Myocyte (in vitro differentiated cells): Measurements from ENCODE around the gene GPR78. TPM values are rescaled to one million over a fixed set of nuclear protein-coding genes. Genes with fewer than 3 reads are reported as not detected.

Source experiments
- DNase-seq: peaks from one replicate; pipeline ENCODE4 v3.0.0-alpha.2; 2012; ENCODE audit warnings: low read depth
- polyA plus RNA-seq: library from polyadenylated mRNA; unstranded; fragments of >200 nt; gene quantifications from one replicate; pipeline ENCODE4 v1.2.1, GENCODE V29; 2012; ENCODE audit warnings: missing spikeins
- total RNA-seq: library from RNA; depleted of rRNA; stranded (reverse); fragments of >200 nt; gene quantifications from 2 replicates; pipeline ENCODE4 v1.2.3, GENCODE V29; 2014

The GPR78 gene, protein sequence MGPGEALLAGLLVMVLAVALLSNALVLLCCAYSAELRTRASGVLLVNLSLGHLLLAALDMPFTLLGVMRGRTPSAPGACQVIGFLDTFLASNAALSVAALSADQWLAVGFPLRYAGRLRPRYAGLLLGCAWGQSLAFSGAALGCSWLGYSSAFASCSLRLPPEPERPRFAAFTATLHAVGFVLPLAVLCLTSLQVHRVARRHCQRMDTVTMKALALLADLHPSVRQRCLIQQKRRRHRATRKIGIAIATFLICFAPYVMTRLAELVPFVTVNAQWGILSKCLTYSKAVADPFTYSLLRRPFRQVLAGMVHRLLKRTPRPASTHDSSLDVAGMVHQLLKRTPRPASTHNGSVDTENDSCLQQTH
- 0.36 and 0.51 TPM in 2 replicates for total RNA-seq
- 0.63 TPM for polyA plus RNA-seq

- DNase-seq, result peak; percentile 56
Measured at GRCh38 chr4:8580321-8581093, at the start of gene GPR78. GPR78 (plus strand) TSS chr4:8580392; CDS start chr4:8580983, 591 bp downstream.

DNA sequence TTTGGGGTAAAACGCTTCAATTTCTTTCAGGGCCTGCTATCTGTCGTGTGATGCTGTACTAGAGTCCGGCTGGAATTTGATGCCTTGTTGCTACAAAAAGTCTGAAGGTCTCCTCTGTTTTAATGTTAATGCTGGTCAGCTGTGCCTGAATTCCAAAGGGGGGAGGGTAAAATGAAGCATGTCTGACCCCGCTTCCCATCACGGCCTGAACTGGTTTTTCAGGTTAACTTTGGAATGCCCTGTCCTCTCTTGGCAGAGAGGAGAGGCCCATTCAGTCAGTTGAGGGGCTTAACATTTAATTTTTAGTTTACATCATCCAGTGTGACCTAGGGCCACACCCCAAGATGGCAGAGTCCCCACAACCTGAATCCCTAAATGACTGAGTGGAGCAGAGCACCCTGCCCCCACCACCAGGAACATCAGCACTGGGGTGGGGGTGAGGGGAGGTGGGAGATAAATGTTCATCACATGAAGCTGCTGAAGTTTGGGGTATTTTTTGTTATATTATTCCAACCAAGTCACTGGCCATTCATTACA lies 47.9 kb upstream of the GPR78 start:
- DNase-seq, result no peak

DNA sequence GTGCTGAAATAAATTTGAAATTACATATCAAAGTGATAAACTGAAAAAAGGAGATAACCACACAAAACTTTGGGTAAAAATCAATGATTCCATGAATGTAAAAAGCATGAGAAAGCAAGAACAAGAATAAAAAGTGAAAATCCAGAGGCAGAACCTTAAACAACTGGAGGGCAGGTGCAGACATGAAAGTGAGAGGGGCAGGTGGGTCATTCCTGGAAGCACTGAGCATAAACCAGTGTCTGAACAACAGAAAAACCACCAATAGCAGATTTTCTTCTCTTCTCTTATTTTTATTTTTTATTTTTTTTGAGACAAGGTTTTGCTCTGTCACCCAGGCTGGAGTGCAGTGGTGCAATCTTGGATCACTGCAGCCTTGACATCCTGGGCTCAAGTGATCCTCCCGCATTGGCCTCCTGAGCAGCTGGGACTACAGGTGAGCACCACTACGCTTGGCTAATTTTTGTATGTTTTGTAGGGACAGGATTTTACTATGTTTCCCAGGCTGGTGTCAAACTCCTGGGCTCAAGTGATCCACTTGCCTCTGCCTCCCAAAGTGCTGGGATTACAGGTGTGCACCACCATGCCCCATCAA lies 46.8 kb upstream of the GPR78 start:
- no peak for DNase-seq

DNA sequence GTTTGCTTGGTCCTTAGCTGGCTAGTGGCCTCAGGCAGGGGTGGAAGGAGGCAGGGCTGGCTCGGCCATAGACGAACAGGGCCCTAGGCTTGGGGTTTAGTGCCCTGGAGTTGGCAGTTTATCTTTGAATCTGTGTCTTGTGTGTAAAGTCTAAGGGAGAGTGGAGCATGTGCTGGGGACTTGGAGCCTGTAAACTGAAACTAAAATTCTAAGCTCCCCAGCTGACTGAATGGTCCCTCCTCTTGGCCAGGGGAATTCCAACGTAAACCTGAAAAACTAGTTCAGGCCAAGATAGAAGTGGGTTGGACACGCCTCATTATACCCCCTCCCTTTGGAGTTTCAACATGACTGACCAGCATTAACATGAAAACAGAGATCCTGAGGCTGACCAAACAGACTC lies 46.1 kb upstream of the GPR78 start:
- peak; percentile 21 for DNase-seq

- no peak for DNase-seq
Measured at GRCh38 chr4:8534611-8535010, 45.6 kb upstream of the GPR78 start.

GRCh38 chr4:8536467-8536866 lies 43.7 kb upstream of the GPR78 start:
- DNase-seq, result no peak

- DNase-seq, result peak; percentile 94
Measured at GRCh38 chr4:8537041-8537461, 43.1 kb upstream of the GPR78 start.

- DNase-seq, result no peak
Measured at GRCh38 chr4:8538076-8538702, 42.0 kb upstream of the GPR78 start.

GRCh38 chr4:8538703-8539567 lies 41.3 kb upstream of the GPR78 start:
- peak; percentile 41 for DNase-seq

GRCh38 chr4:8539661-8540060 lies 40.5 kb upstream of the GPR78 start:
- DNase-seq, result no peak

GRCh38 chr4:8540072-8540471 lies 40.1 kb upstream of the GPR78 start:
- no peak for DNase-seq

DNA sequence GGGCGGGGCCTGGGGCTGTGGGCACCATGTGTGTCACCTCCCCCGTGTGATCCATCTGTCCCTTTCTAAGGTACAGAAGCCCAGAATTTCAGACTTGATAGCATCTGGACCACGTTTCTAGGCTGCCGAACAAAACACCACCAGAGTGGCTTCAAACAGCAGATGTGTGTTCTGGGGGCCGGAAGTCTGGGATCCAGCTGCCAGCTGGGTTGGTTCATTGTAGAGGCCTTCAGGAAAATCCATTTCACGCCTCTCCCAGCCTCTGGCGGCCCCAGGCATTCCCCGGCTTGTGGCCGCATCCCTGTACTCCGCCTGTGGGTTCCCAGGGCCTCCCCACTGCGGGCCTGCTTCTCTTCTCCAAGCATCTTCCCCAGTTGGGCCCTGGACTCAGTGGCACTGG lies 39.6 kb upstream of the GPR78 start:
- DNase-seq, result no peak

GRCh38 chr4:8540991-8541390 lies 39.2 kb upstream of the GPR78 start:
- no peak for DNase-seq

GRCh38 chr4:8541981-8542715 lies 38.0 kb upstream of the GPR78 start:
- DNase-seq, result no peak

GRCh38 chr4:8542776-8543525 lies 37.2 kb upstream of the GPR78 start:
- no peak for DNase-seq

- no peak for DNase-seq
Measured at GRCh38 chr4:8543623-8544022, 36.6 kb upstream of the GPR78 start.

DNA sequence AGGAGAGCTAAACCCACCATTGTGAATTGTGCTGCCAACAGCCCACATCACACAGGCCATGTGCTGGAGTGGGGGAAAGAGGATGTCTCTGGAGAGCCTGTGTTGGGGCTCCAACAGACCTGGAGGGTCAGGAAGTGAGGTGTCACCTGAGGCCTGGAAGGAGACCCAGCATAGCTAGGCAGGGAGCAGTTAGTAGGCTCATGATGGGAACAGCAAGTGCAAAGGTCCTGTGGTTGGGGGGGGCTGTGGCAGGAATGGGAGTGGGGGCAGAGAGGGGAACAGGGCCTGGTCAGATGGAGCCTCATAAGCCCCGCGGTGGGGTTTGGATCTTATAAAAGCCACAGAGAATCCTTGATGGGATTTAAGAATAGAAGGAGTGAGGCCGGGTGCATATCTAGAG lies 35.9 kb upstream of the GPR78 start:
- no peak for DNase-seq

- peak; percentile 94 for DNase-seq
Measured at GRCh38 chr4:8544741-8545438, 35.3 kb upstream of the GPR78 start.

DNA sequence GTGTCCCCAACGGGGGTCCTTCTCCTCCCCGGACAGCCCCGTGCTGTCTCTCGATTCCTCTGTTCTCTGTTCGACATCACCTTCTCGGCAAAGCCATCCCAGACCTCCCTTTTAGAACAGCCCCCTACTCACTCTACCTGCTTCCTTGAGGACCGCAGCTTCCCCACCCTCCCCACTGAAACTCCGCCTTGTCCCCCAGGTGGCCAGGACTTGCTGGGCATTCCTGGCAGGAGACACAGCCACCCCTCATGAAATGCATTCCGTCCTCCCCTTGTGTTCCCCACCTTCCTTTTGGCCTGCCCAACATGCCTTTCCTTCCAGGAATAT lies 34.8 kb upstream of the GPR78 start:
- no peak for DNase-seq
